Urinary bladder (tissue), 4 donors: Measurements from ENCODE around the gene WASHC4. TPM values are rescaled to one million over a fixed set of nuclear protein-coding genes. Genes with fewer than 3 reads are reported as not detected.
"Not testable (repeated sequence)": the region's sequence is repeated elsewhere in the genome, so short reads cannot be mapped to it uniquely, and the experiment has no call there.

ENCODE experiments used
- DNase-seq: peaks from one replicate; pipeline ENCODE4 v3.0.0-alpha.2; 2015; ENCODE audit errors: extremely low spot score
- H3K27ac ChIP-seq: one replicate; pipeline ENCODE4 v1.5.1; 2013; ENCODE audit warnings: low read depth, mild to moderate bottlenecking, moderate library complexity
- H3K36me3 ChIP-seq: one replicate; pipeline ENCODE4 v1.6.1; 2013; ENCODE audit warnings: mild to moderate bottlenecking, moderate library complexity; ENCODE audit not compliant: insufficient read depth
- H3K4me1 ChIP-seq: one replicate; pipeline ENCODE4 v1.6.1; 2013; ENCODE audit warnings: mild to moderate bottlenecking, moderate library complexity; ENCODE audit not compliant: insufficient read depth
- H3K4me3 ChIP-seq: one replicate; pipeline ENCODE4 v1.5.1; 2013; ENCODE audit warnings: low read depth, low read length
- WGBS: extraction: QIAGEN DNeasy Blood & Tissue Kit; methylation state at CpG from one replicate; pipeline ENCODE4 v1.1.7; 2013; 5-methylcytosine and 5-hydroxymethylcytosine counted together
- polyA plus RNA-seq: library from polyadenylated mRNA; stranded (reverse); fragments of 200-250 nt; gene quantifications from one replicate; pipeline ENCODE4 v1.2.3, GENCODE V29; 2013
- total RNA-seq: library from RNA; depleted of rRNA; stranded (reverse); fragments of >200 nt; gene quantifications from one replicate; pipeline ENCODE4 v1.2.3, GENCODE V29; 2014
- donor health status: healthy with polysubstance abuse.
- donor health status: healthy.

The WASHC4 gene
- total and polyA plus RNA-seq, 2 donors = 18.3 to 209 TPM

DNA sequence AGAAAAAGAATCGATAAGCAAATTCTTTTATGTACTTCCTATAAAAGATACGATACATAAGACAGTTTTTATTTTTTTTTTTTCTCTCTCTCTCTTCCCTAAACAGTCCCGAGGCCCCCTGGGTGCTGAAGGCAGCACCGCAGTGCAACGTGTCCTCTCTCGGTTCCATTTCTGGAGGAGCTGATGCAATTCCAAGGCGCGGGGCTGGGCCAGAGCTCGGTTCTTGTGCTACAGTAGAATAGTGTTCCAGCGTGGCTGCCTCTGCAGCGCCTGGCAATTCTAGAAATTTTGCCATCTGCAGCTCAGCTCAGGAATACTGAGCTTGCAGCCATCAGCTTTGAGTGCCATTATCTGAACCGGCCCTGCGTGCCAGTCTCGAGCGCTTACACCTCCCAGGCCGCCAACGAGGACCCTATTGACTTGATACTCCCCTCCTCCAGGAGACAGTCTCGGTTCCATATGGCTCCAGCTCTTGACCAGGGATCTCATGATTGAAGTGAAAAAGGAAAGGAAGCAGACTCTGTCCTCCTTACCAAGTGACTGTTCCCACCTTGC lies 23.9 kb upstream of the WASHC4 start:
- Histone ChIP-seq H3K4me1 (peaks cover 1% of the 10 kb centered on the region), H3K27ac (no peak overlapping the region), H3K36me3 (no peaks in the 10 kb centered on the region), H3K4me3 (peak overlapping the region; percentile 41)
- no peak for DNase-seq
- 5% methylated on average over 18 of the region's 18 CpGs for WGBS

GRCh38 chr12:105084251-105085250 lies 23.0 kb upstream of the WASHC4 start, which contains the start of gene ALDH1L2:
Gene ALDH1L2 (minus strand): TSS chr12:105084458. CDS start chr12:105084436, 22 bp downstream.
- H3K4me3 ChIP-seq = peak within 1 kb of the TSS; percentile 41
- H3K27ac ChIP-seq = no peak within 1 kb of the TSS
- 22% methylated on average over 75 of the region's 75 CpGs for WGBS
- no peak for DNase-seq
- no peaks in the 10 kb centered on the region for H3K36me3 ChIP-seq
- H3K4me1 ChIP-seq = peaks cover 1% of the 10 kb centered on the region

- H3K36me3 ChIP-seq = no peaks in the 10 kb centered on the region
- DNase-seq = no peak
- H3K4me1 ChIP-seq = peaks cover 1% of the 10 kb centered on the region
- H3K27ac ChIP-seq = no peak overlapping the region
- no peak overlapping the region for H3K4me3 ChIP-seq
- 79% methylated on average over 6 of the region's 6 CpGs for WGBS
Measured at GRCh38 chr12:105085501-105085900, 22.0 kb upstream of the WASHC4 start.

DNA sequence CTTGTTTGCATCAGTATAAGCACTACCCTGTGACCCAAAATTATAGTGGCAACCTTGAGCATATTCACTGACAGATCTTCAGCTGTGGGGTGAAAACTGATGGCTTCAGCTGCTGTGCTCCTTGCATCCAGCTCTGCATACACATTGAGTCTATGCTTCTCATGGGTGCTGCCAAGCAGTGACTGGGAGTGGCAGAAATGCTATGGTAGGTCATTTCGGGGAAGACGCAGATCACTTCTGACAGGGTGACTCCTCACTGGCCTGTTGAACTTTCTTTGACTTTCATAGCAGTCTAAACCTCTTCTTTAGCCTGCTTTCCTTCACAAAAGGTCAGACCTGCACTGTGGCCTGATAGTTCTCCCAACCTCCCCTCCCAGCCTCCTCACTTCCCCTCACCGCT lies 17.7 kb upstream of the WASHC4 start:
- H3K36me3 ChIP-seq = no peaks in the 10 kb centered on the region
- no peak for DNase-seq
- 92% methylated on average over 3 of the region's 3 CpGs for WGBS

GRCh38 chr12:105090361-105090760 lies 17.2 kb upstream of the WASHC4 start:
- DNase-seq = no peak
- Histone ChIP-seq H3K4me3 (no peak overlapping the region), H3K36me3 (no peaks in the 10 kb centered on the region), H3K4me1 (no peaks in the 10 kb centered on the region), H3K27ac (no peak overlapping the region)
- WGBS = 71% methylated on average over 6 of the region's 6 CpGs

More for the DNA sequence above, 17.7 kb upstream of the WASHC4 start:
- H3K4me1 ChIP-seq = no peaks in the 10 kb centered on the region
- no peak overlapping the region for H3K4me3 ChIP-seq
- H3K27ac ChIP-seq = no peak overlapping the region

GRCh38 chr12:105091476-105092206 lies 15.9 kb upstream of the WASHC4 start:
- DNase-seq = no peak
- 41% methylated on average over 4 of the region's 4 CpGs for WGBS
- Histone ChIP-seq H3K27ac (no peak overlapping the region), H3K4me1 (no peaks in the 10 kb centered on the region), H3K4me3 (no peak overlapping the region), H3K36me3 (no peaks in the 10 kb centered on the region)

DNA sequence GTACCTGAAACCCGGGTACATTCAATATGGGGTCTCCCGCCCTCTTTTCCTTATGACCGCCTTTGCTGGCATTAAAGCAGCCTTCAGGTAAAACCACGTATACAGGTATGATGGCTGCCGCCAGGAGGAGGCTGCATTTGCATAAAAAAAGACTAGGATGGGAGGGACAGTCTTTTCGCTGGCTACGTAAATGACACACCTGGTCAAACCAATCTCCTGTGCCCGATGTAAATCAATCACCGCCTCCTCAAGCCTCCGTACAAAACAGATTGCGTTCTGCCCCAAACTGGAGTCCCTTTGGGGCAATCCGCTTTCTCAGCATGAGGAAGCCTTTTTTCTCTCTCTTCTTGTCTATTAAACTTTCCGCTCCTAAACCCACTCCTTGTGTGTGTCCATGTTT lies 15.2 kb upstream of the WASHC4 start:
- H3K27ac ChIP-seq = no peak overlapping the region
- 38% methylated on average over 13 of the region's 13 CpGs for WGBS
- H3K36me3 ChIP-seq = no peaks in the 10 kb centered on the region
- H3K4me1 ChIP-seq = no peaks in the 10 kb centered on the region
- no peak overlapping the region for H3K4me3 ChIP-seq
- no peak for DNase-seq

GRCh38 chr12:105095338-105095737 lies 12.2 kb upstream of the WASHC4 start:
- DNase-seq, H3K4me3 ChIP-seq, H3K4me1 ChIP-seq, H3K27ac ChIP-seq, H3K36me3 ChIP-seq: not testable (repeated sequence)
- WGBS = 94% methylated on average over 5 of the region's 5 CpGs

GRCh38 chr12:105099356-105099755 lies 8.2 kb upstream of the WASHC4 start:
- 77% methylated on average over 1 of the region's 1 CpG for WGBS
- no peak for DNase-seq
- H3K4me1 ChIP-seq = no peaks in the 10 kb centered on the region
- no peak overlapping the region for H3K27ac ChIP-seq
- no peak overlapping the region for H3K4me3 ChIP-seq
- H3K36me3 ChIP-seq = no peaks in the 10 kb centered on the region

GRCh38 chr12:105100207-105100985 lies 7.1 kb upstream of the WASHC4 start:
- 87% methylated on average over 7 of the region's 7 CpGs for WGBS
- H3K27ac ChIP-seq = no peak overlapping the region
- no peaks in the 10 kb centered on the region for H3K36me3 ChIP-seq
- DNase-seq = no peak
- H3K4me3 ChIP-seq = no peak overlapping the region
- H3K4me1 ChIP-seq = no peaks in the 10 kb centered on the region

- no peak for DNase-seq
- Histone ChIP-seq H3K4me3 (no peak overlapping the region), H3K36me3 (no peaks in the 10 kb centered on the region), H3K27ac (no peak overlapping the region), H3K4me1 (no peaks in the 10 kb centered on the region)
Measured at GRCh38 chr12:105100998-105101397, 6.5 kb upstream of the WASHC4 start.

- Histone ChIP-seq H3K27ac (no peak overlapping the region), H3K4me3 (no peak overlapping the region), H3K4me1 (no peaks in the 10 kb centered on the region), H3K36me3 (no peaks in the 10 kb centered on the region)
- DNase-seq = no peak
Measured at GRCh38 chr12:105102673-105103072, 4.9 kb upstream of the WASHC4 start.

DNA sequence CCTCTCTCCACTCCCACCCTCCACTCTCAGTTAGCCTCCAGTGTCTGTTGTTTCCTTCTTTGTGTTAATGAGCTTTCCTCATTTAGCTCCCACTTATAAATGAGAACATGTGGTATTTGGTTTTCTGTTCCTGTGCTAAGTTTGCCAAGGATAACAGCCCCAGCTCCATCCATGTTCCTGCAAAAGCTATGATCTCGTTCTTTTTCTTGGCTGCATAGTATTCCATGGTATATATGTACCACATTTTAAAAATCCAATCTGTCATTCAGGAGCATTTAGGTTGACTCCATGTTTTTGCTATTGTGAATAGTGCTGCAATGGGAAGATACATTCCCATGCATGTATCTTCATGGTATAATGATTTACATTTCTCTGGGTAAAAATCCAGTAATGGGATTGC lies 2.8 kb upstream of the WASHC4 start:
- WGBS = 89% methylated on average over 1 of the region's 1 CpG

More for the DNA sequence above, 2.8 kb upstream of the WASHC4 start:
- no peak overlapping the region for H3K4me3 ChIP-seq
- H3K27ac ChIP-seq = no peak overlapping the region
- no peaks in the 10 kb centered on the region for H3K4me1 ChIP-seq
- H3K36me3 ChIP-seq = no peaks in the 10 kb centered on the region
- DNase-seq = no peak
